Measurements from ENCODE around the gene GNAI2. TPM values are rescaled to one million over a fixed set of nuclear protein-coding genes. Genes with fewer than 3 reads are reported as not detected.
"Not testable (repeated sequence)": the region's sequence is repeated elsewhere in the genome, so short reads cannot be mapped to it uniquely, and the experiment has no call there.

The GNAI2 gene
- polyA plus RNA-seq, 4 donors: 23.9 to 117 (median 81.9) TPM

DNA sequence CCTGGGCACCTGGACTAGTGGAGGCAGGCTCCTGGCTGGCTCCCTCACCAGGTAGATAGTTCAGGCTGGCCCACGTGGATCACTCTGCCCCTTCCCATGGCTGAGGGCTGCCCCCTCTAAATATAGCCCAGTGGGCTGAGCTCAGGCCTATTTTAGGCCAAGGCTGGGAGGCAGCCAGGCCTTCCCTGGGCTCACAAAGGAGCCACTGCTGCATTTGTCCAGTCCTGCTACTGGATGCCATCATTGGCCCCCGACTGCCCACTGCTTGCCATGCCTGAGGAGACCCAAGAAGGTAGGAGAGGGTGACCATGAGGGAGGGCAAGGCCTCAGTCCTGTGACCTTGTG lies 42.8 kb downstream of the GNAI2 start, which contains the start of gene LSMEM2:
LSMEM2 (plus strand) TSS at position 208 of the 345 bp plus-strand sequence; CDS start at position 235, 27 bp downstream.
- no peak for DNase-seq
- 60 to 80% (median 61%) methylated on average over 2 of the region's 2 CpGs for WGBS, 3 donors
- no peak within 1 kb of the TSS for H3K27ac ChIP-seq (ENCODE audit: low read depth in 1 of 3, low read length in 2 of 3)

DNA sequence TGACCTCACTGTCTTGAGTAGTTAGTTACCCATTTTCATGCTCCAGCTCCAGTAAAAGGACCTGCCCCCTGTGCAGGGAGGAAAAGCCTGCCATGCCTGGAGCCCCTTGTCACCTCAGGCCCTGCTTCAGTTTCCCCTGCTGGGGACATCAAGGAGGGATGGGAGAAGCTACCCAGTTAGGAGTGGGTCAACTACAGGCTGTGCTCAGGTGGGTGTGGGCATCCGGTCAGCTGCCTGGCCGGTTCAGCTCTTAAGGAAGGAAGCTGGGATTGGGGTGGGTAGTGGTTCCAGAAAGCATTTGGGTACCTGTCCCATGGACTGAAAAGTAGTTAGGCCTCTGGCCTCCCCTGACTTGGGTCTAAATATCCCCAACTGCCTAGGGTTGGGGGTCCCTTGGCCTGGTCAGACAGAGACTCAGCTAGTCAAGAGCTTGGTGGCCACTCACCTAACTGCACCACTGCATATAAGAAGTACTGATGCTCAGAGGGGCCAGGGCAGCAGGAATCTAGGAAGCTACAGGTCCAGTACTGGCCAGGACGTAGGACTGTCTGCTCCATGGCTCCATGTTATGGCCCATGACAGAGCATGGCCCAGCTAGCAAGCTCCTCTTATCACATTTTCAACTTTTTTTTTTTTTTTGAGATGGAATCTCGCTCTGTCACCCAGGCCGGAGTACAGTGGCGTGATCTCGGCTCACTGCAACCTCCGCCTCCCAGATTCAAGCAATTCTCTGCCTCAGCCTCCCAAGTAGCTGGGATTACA lies 43.4 kb downstream of the GNAI2 start:
- Histone ChIP-seq H3K4me3 (ENCODE audit: low read depth in 1 of 3, low read length in 3 of 3) (no peak overlapping the region), H3K9me3 (ENCODE audit: control insufficient read depth in 2 of 2, insufficient read depth in 1 of 2, low read depth in 1 of 2, low read length in 1 of 2) (no peaks in the 10 kb centered on the region), H3K4me1 (ENCODE audit: control insufficient read depth in 3 of 3, insufficient read depth in 2 of 3, low read depth in 1 of 3, low read length in 2 of 3) (peaks cover 0 to 5% (median 0%) of the 10 kb centered on the region in 3 donors), H3K27ac (ENCODE audit: low read depth in 1 of 3, low read length in 2 of 3) (no peak overlapping the region), H3K27me3 (ENCODE audit: control insufficient read depth in 3 of 3, insufficient read depth in 3 of 3, low read length in 3 of 3) (peaks cover 0 to 17% (median 4%) of the 10 kb centered on the region in 3 donors), H3K36me3 (ENCODE audit: control insufficient read depth in 3 of 3, insufficient read depth in 2 of 3, low read depth in 1 of 3, low read length in 3 of 3) (peaks cover 3 to 44% (median 9%) of the 10 kb centered on the region in 3 donors)
- FAIRE-seq: no peak
- WGBS, 3 donors: 87 to 95% (median 92%) methylated on average over 8 of the region's 8 CpGs
- DNase-seq: no peak

More for the DNA sequence above, 42.8 kb downstream of the GNAI2 start, which contains the start of gene LSMEM2:
- peaks cover 3 to 50% (median 9%) of the 10 kb centered on the region in 3 donors for H3K36me3 ChIP-seq (ENCODE audit: control insufficient read depth in 3 of 3, insufficient read depth in 2 of 3, low read depth in 1 of 3, low read length in 3 of 3)
- no peak for FAIRE-seq
- H3K4me1 ChIP-seq (ENCODE audit: control insufficient read depth in 3 of 3, insufficient read depth in 2 of 3, low read depth in 1 of 3, low read length in 2 of 3): peaks cover 0 to 11% (median 0%) of the 10 kb centered on the region in 3 donors
- no peak within 1 kb of the TSS for H3K4me3 ChIP-seq (ENCODE audit: low read depth in 1 of 3, low read length in 3 of 3)
- no peaks in the 10 kb centered on the region for H3K9me3 ChIP-seq (ENCODE audit: control insufficient read depth in 2 of 2, insufficient read depth in 1 of 2, low read depth in 1 of 2, low read length in 1 of 2)
- peaks cover 0 to 23% (median 5%) of the 10 kb centered on the region in 3 donors for H3K27me3 ChIP-seq (ENCODE audit: control insufficient read depth in 3 of 3, insufficient read depth in 3 of 3, low read length in 3 of 3)

DNA sequence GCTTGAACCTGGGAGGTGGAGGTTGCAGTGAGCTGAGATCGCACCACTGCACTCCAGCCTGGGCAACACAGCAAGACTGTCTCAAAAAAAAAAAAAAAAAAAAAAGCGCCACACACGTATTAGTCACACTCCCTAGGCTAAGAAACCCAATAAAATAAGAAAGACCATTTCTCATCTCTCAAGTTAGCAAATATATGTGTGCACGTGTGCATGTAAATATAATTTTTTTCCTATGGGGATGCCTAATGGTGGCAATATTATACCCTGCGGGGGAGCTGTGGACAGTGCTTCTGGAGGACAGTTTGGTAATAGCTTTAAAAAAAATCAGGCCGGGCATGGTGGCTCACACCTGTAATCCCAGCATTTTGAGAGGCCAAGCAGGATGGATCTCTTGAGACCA lies 48.1 kb downstream of the GNAI2 start:
- not testable (repeated sequence) for H3K27me3 ChIP-seq (ENCODE audit: control insufficient read depth in 3 of 3, insufficient read depth in 3 of 3, low read length in 3 of 3); FAIRE-seq; H3K4me3 ChIP-seq (ENCODE audit: low read depth in 1 of 3, low read length in 3 of 3); DNase-seq; H3K9me3 ChIP-seq (ENCODE audit: control insufficient read depth in 2 of 2, insufficient read depth in 1 of 2, low read depth in 1 of 2, low read length in 1 of 2); H3K4me1 ChIP-seq (ENCODE audit: control insufficient read depth in 3 of 3, insufficient read depth in 2 of 3, low read depth in 1 of 3, low read length in 2 of 3); H3K27ac ChIP-seq (ENCODE audit: low read depth in 1 of 3, low read length in 2 of 3)
- peaks cover 3 to 30% (median 8%) of the 10 kb centered on the region in 3 donors for H3K36me3 ChIP-seq (ENCODE audit: control insufficient read depth in 3 of 3, insufficient read depth in 2 of 3, low read depth in 1 of 3, low read length in 3 of 3)
- 74 to 86% (median 85%) methylated on average over 6 of the region's 6 CpGs for WGBS, 3 donors

DNA sequence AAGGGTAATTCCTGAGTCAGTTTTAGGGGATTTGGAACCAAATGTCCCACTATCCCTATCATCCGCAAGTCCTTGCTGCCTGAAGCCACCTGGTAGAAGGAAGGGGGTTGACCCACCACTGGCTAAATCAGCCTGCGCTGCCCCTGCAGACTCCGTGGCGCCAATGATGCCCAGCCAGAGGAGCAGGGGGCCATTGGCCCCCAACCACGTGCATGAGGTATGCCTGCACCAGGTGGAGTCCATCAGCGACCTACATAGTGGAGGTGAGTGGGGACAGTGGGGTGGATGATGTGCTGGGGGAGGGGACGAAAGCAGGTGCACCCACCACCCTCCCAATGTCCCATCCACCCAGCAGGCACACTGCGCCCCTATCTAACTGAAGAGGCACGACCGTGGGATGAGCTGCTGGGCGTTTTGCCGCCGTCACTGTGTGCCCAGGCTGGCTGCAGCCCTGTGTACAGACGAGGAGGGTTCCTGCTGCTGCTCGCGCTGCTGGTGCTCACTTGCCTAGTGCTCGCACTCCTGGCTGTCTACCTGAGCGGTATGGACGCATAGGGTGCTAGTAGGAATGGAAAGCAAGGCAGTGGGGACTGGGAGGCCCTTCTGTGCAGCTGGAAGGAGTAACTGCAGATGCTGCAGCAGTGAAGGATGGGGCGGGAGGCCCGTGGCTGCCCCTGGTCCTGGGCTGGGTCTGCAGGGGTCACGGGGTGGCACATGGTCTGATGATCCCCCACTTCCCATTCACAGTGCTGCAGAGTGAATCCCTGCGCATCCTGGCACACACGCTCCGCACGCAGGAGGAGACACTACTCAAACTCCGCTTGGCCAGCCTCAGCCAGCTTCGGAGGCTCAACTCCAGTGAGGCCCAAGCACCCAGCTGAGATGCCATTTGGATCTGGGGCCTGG lies 50.6 kb downstream of the GNAI2 start:
- Histone ChIP-seq H3K27ac (ENCODE audit: low read depth in 1 of 3, low read length in 2 of 3) (no peak overlapping the region), H3K27me3 (ENCODE audit: control insufficient read depth in 3 of 3, insufficient read depth in 3 of 3, low read length in 3 of 3) (peaks cover 0 to 3% (median 0%) of the 10 kb centered on the region in 3 donors), H3K4me1 (ENCODE audit: control insufficient read depth in 3 of 3, insufficient read depth in 2 of 3, low read depth in 1 of 3, low read length in 2 of 3) (peaks cover 0 to 13% (median 0%) of the 10 kb centered on the region in 3 donors), H3K9me3 (ENCODE audit: control insufficient read depth in 2 of 2, insufficient read depth in 1 of 2, low read depth in 1 of 2, low read length in 1 of 2) (no peaks in the 10 kb centered on the region), H3K4me3 (ENCODE audit: low read depth in 1 of 3, low read length in 3 of 3) (no peak overlapping the region), H3K36me3 (ENCODE audit: control insufficient read depth in 3 of 3, insufficient read depth in 2 of 3, low read depth in 1 of 3, low read length in 3 of 3) (peaks cover 3 to 50% (median 8%) of the 10 kb centered on the region in 3 donors)
- FAIRE-seq (no peak), DNase-seq (no peak)
- WGBS, 3 donors: 86 to 88% (median 87%) methylated on average over 27 to 28 of the region's 28 CpGs

DNA sequence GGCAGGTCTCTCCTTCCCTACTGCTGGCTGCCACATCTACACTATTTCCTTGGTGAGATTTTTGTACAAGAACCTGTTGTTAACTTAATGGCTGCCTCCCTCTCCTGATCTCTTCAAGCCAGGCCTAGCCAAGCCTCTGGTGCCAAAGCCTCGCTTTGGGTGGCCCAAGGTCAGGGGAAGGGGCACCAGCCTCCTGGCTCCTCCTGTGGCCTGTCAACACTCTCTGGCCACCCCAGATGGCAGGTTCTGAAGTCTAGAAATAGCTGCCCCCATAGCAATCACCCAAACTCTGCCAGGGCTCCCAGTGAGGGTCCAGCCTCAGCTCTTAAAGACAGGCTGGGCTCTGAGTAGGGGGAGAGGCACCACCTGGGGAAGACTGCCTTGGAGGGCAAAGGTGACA lies 51.3 kb downstream of the GNAI2 start:
- FAIRE-seq: no peak

DNA sequence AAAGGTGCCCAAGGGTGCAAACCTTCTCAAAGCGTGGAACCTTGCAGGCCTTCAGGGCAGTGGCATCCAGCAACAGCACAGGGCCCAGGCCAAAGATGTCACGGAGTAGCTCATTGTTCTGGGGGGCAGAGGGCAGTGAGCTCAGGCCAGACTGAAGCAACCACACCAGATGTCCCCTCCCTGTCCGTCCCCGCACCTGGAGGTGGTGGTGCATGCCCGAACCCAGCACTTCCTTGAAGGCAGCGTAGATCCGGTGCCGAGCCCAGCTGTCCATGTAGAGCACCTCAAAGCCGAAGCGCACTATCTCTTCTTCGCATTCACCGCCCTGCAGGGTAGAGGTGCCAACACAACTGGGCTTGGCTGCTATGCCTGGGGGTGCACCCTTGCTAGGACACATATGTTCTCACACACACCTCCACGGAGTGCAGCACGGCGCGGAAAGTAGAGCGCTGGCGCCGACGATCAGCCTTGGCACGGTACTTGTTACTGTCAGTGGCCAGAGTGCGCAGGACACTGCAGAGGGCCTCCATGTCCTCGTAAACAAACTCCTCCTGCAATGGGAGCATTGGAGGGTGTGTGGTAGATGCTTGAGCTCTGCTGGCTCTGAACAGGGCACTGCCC lies 52.5 kb downstream of the GNAI2 start:
- FAIRE-seq (no peak), DNase-seq (no peak)
- H3K27me3 ChIP-seq (ENCODE audit: control insufficient read depth in 3 of 3, insufficient read depth in 3 of 3, low read length in 3 of 3): no peaks in the 10 kb centered on the region
- H3K27ac ChIP-seq (ENCODE audit: low read depth in 1 of 3, low read length in 2 of 3): no peak overlapping the region
- no peaks in the 10 kb centered on the region for H3K9me3 ChIP-seq (ENCODE audit: control insufficient read depth in 2 of 2, insufficient read depth in 1 of 2, low read depth in 1 of 2, low read length in 1 of 2)
- peaks cover 3 to 51% (median 8%) of the 10 kb centered on the region in 3 donors for H3K36me3 ChIP-seq (ENCODE audit: control insufficient read depth in 3 of 3, insufficient read depth in 2 of 3, low read depth in 1 of 3, low read length in 3 of 3)
- peaks cover 0 to 24% (median 0%) of the 10 kb centered on the region in 3 donors for H3K4me1 ChIP-seq (ENCODE audit: control insufficient read depth in 3 of 3, insufficient read depth in 2 of 3, low read depth in 1 of 3, low read length in 2 of 3)
- 93 to 95% (median 93%) methylated on average over 22 to 23 of the region's 23 CpGs for WGBS, 3 donors
- no peak overlapping the region for H3K4me3 ChIP-seq (ENCODE audit: low read depth in 1 of 3, low read length in 3 of 3)

More for the DNA sequence above, 51.3 kb downstream of the GNAI2 start:
- Histone ChIP-seq H3K27ac (ENCODE audit: low read depth in 1 of 3, low read length in 2 of 3) (no peak overlapping the region), H3K4me3 (ENCODE audit: low read depth in 1 of 3, low read length in 3 of 3) (no peak overlapping the region), H3K9me3 (ENCODE audit: control insufficient read depth in 2 of 2, insufficient read depth in 1 of 2, low read depth in 1 of 2, low read length in 1 of 2) (no peaks in the 10 kb centered on the region), H3K27me3 (ENCODE audit: control insufficient read depth in 3 of 3, insufficient read depth in 3 of 3, low read length in 3 of 3) (peaks cover 0 to 3% (median 0%) of the 10 kb centered on the region in 3 donors), H3K36me3 (ENCODE audit: control insufficient read depth in 3 of 3, insufficient read depth in 2 of 3, low read depth in 1 of 3, low read length in 3 of 3) (peaks cover 3 to 51% (median 8%) of the 10 kb centered on the region in 3 donors), H3K4me1 (ENCODE audit: control insufficient read depth in 3 of 3, insufficient read depth in 2 of 3, low read depth in 1 of 3, low read length in 2 of 3) (peaks cover 0 to 15% (median 0%) of the 10 kb centered on the region in 3 donors)
- DNase-seq: no peak
- WGBS, 3 donors: 83 to 92% (median 90%) methylated on average over 1 of the region's 1 CpG

DNA sequence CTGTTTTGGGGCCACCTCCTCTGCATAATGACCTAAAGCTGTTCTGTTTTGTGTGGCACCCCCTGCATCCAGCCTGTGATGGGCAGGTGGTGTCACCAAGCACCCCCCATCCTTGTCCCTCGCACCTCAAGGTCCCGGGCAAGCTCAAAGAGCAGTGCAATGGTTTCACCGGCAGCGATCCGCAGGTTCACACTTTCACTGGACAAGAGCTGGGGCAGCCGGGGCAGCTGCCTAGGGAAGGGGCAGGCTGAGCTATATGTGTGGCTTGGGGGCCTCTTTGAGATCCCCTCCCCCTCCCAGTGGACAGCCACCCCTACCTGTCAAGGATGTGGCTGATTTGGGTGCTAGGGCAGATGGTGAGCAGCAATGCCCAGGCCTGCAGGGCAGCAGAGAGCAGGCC lies 53.1 kb downstream of the GNAI2 start:
- Histone ChIP-seq H3K9me3 (ENCODE audit: control insufficient read depth in 2 of 2, insufficient read depth in 1 of 2, low read depth in 1 of 2, low read length in 1 of 2) (no peaks in the 10 kb centered on the region), H3K36me3 (ENCODE audit: control insufficient read depth in 3 of 3, insufficient read depth in 2 of 3, low read depth in 1 of 3, low read length in 3 of 3) (peaks cover 3 to 51% (median 8%) of the 10 kb centered on the region in 3 donors), H3K4me1 (ENCODE audit: control insufficient read depth in 3 of 3, insufficient read depth in 2 of 3, low read depth in 1 of 3, low read length in 2 of 3) (peaks cover 0 to 24% (median 0%) of the 10 kb centered on the region in 3 donors), H3K27ac (ENCODE audit: low read depth in 1 of 3, low read length in 2 of 3) (no peak overlapping the region), H3K4me3 (ENCODE audit: low read depth in 1 of 3, low read length in 3 of 3) (no peak overlapping the region), H3K27me3 (ENCODE audit: control insufficient read depth in 3 of 3, insufficient read depth in 3 of 3, low read length in 3 of 3) (no peaks in the 10 kb centered on the region)
- DNase-seq: no peak
- no peak for FAIRE-seq
- WGBS, 3 donors: 86 to 95% (median 95%) methylated on average over 6 of the region's 6 CpGs

DNA sequence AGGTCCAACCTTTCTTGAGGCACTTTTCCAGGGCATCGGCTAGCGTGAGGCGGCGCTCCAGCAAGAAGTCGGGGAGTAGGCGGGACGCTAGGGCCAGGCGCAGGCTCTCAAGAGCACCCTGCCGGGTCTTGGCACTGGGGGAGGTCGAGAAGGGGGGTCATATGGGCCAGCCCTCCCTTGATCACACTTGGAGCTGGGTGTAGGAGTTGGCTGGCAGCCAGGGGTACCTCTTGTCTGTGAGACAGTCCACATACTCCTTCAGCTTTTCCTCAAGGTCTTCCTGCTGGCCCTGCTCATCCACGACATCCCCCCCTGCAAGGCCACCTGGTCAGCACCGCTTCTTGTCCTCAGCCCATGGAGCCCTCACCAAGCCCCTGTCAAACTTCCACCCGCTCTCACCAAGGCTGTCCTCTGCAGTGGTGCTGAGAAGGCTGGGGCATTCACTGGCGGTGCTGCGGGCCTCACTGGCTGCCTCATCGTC lies 54.2 kb downstream of the GNAI2 start:
- H3K27ac ChIP-seq (ENCODE audit: low read depth in 1 of 3, low read length in 2 of 3): peak overlapping the region in 2 of 3 donors; percentile 6 to 50
- 80 to 91% (median 86%) methylated on average over 16 of the region's 16 CpGs for WGBS, 3 donors
- DNase-seq (no peak), FAIRE-seq (no peak)
- H3K4me1 ChIP-seq (ENCODE audit: control insufficient read depth in 3 of 3, insufficient read depth in 2 of 3, low read depth in 1 of 3, low read length in 2 of 3): peaks cover 0 to 24% (median 0%) of the 10 kb centered on the region in 3 donors
- peaks cover 3 to 51% (median 8%) of the 10 kb centered on the region in 3 donors for H3K36me3 ChIP-seq (ENCODE audit: control insufficient read depth in 3 of 3, insufficient read depth in 2 of 3, low read depth in 1 of 3, low read length in 3 of 3)
- H3K27me3 ChIP-seq (ENCODE audit: control insufficient read depth in 3 of 3, insufficient read depth in 3 of 3, low read length in 3 of 3): no peaks in the 10 kb centered on the region
- H3K9me3 ChIP-seq (ENCODE audit: control insufficient read depth in 2 of 2, insufficient read depth in 1 of 2, low read depth in 1 of 2, low read length in 1 of 2): no peaks in the 10 kb centered on the region
- H3K4me3 ChIP-seq (ENCODE audit: low read depth in 1 of 3, low read length in 3 of 3): no peak overlapping the region

Data from small intestine (tissue), 7 donors.